K562 (cell line): ENCODE data around the gene NINJ1.

ENCODE experiments used
- CTCF ChIP-seq, 3 experiments: IDR thresholded peaks in 2 of 3; conservative IDR thresholded peaks in 1 of 3; 2 replicates each; pipeline ENCODE4 v1.5.1; 2011 to 2012; ENCODE audit warnings: low read length in 3 of 3, mild to moderate bottlenecking in 3 of 3, control low read depth in 2 of 3, improper control_type of control experiment in 1 of 3, inconsistent platforms in 1 of 3, low read depth in 1 of 3, mixed read lengths in 1 of 3, moderate library complexity in 1 of 3; ENCODE audit not compliant: insufficient read depth in 2 of 3
- EP300 ChIP-seq: IDR thresholded peaks from 2 replicates; pipeline ENCODE4 v1.6.1; 2012; ENCODE audit warnings: low read length, improper control_type of control experiment
- GATA2 ChIP-seq: sonication (generic); formaldehyde crosslinking; IDR thresholded peaks from 2 replicates; pipeline ENCODE4 v1.4.0; 2020; ENCODE audit warnings: mild to moderate bottlenecking, missing genetic modification reagents
- LARP7 ChIP-seq: fragments of 450-650 bp; IDR thresholded peaks from 2 replicates; pipeline ENCODE4 v1.6.1; 2016
- PKNOX1 ChIP-seq: fragments of 450-650 bp; IDR thresholded peaks from 2 replicates; pipeline ENCODE4 v1.6.1; 2016
- PREB ChIP-seq: sonication (generic); formaldehyde crosslinking; IDR thresholded peaks from 2 replicates; pipeline ENCODE4 v1.8.1; 2023; ENCODE audit warnings: mild to moderate bottlenecking, missing genetic modification reagents
- ZNF121 ChIP-seq: sonication (generic); formaldehyde crosslinking; conservative IDR thresholded peaks from 2 replicates; pipeline ENCODE4 v1.8.0; 2022; ENCODE audit warnings: missing genetic modification reagents
- ZNF274 ChIP-seq: IDR thresholded peaks from 2 replicates; pipeline ENCODE4 v1.6.1; 2011; ENCODE audit warnings: low read depth, mild to moderate bottlenecking, low read length, moderate library complexity, borderline replicate concordance

- no peak for TF ChIP-seq PKNOX1
- TF ChIP-seq EP300, result no peak
- no peak for TF ChIP-seq LARP7
- no peak for TF ChIP-seq GATA2 (CRISPR knock-in tag)
- no peak for TF ChIP-seq ZNF121 (CRISPR knock-in tag)
- TF ChIP-seq CTCF (IDR thresholded peaks at IDR 0.05 in 2 of 3, conservative IDR thresholded peaks at IDR 0.05 in 1 of 3; ENCODE audit: insufficient read depth in 2 of 3, low read depth in 1 of 3, low read length in 3 of 3), result no peak
- no peak for TF ChIP-seq PREB (CRISPR knock-in tag)
- TF ChIP-seq ZNF274, result no peak
Measured at GRCh38 chr9:93119703-93119952, 14.4 kb downstream of the NINJ1 start.
